Nephron progenitor cell (in vitro differentiated cells): ENCODE data around the gene JCAD.

Experiments used
- DNase-seq: peaks from one replicate; pipeline ENCODE4 v3.0.0; 2021
- H3K27ac Mint-ChIP-seq: 2 replicates; pipeline ENCODE4 v1.8.0; 2021; ENCODE audit warnings: mild to moderate bottlenecking, moderate library complexity, mixed read lengths
- H3K27me3 Mint-ChIP-seq: 2 replicates; pipeline ENCODE4 v1.8.0; 2021; ENCODE audit warnings: mild to moderate bottlenecking, low read depth, mixed read lengths; ENCODE audit not compliant: poor library complexity
- H3K36me3 Mint-ChIP-seq: 2 replicates; pipeline ENCODE4 v1.8.0; 2021; ENCODE audit warnings: low read depth, mixed read lengths
- H3K4me1 Mint-ChIP-seq: 2 replicates; pipeline ENCODE4 v1.8.0; 2021; ENCODE audit warnings: mixed read lengths
- H3K4me3 Mint-ChIP-seq: 2 replicates; pipeline ENCODE4 v1.8.0; 2021; ENCODE audit warnings: mild to moderate bottlenecking, moderate library complexity, mixed read lengths
- H3K9me3 Mint-ChIP-seq: 2 replicates; pipeline ENCODE4 v1.8.0; 2021; ENCODE audit warnings: mild to moderate bottlenecking, moderate library complexity, mixed read lengths
- TF ChIP-seq, protein P1 (sequence below): fragments of 200-600 bp; sonication (generic); IDR thresholded peaks from 2 replicates; pipeline ENCODE4 v1.5.0; 2021; ENCODE audit warnings: antibody characterized with exemption

Gene JCAD

DNA sequence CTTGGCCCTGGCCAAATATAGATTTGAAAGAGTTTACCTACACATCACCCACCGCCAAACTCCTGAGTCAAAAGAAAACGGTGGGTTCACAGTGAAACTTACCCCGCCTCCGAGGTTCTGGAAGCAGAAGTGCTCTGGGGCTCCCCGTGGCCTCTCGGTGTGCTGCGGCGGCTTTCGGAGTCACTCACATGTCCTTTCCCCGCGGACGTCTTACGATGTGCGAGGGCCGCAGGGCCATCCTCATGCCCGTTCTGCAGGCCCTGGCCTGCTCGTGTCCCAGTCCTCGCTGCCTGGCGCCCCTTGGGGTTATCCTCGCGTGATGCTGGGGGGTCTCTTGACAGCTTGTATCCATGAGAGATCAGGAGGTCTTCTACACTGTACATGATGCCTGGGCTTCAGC is 12.0 kb downstream of the JCAD start:
- Mint-ChIP-seq H3K4me3 (no peak overlapping the region), H3K36me3 (peaks cover 34% of the 10 kb centered on the region), H3K4me1 (peaks cover 33% of the 10 kb centered on the region), H3K27me3 (peaks cover 8% of the 10 kb centered on the region), H3K27ac (no peak overlapping the region), H3K9me3 (no peaks in the 10 kb centered on the region)
- TF ChIP-seq, protein P1, sequence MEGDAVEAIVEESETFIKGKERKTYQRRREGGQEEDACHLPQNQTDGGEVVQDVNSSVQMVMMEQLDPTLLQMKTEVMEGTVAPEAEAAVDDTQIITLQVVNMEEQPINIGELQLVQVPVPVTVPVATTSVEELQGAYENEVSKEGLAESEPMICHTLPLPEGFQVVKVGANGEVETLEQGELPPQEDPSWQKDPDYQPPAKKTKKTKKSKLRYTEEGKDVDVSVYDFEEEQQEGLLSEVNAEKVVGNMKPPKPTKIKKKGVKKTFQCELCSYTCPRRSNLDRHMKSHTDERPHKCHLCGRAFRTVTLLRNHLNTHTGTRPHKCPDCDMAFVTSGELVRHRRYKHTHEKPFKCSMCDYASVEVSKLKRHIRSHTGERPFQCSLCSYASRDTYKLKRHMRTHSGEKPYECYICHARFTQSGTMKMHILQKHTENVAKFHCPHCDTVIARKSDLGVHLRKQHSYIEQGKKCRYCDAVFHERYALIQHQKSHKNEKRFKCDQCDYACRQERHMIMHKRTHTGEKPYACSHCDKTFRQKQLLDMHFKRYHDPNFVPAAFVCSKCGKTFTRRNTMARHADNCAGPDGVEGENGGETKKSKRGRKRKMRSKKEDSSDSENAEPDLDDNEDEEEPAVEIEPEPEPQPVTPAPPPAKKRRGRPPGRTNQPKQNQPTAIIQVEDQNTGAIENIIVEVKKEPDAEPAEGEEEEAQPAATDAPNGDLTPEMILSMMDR: no peak
- no peak for DNase-seq

DNA sequence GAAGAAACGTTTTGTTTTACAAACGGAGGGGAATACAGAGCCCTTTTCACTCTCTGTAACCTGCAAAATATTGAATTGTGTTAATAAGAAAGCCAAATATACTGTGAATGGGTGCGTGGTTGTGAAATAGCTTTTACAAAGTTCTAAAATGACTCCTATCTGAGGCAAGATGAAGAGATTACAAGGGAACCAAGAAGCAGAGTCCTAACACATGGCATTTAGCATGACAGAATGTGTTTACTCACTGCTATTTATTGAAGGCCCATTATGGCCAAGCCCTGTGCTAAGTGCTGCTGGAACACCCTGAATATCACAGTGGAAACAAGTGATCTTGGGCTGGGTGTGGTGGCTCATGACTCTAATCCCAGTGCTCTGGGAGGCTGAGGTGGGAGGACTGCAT is 12.9 kb downstream of the JCAD start:
- Mint-ChIP-seq H3K9me3 (no peaks in the 10 kb centered on the region), H3K4me3 (no peak overlapping the region), H3K4me1 (peaks cover 38% of the 10 kb centered on the region), H3K27me3 (peaks cover 8% of the 10 kb centered on the region), H3K36me3 (peaks cover 34% of the 10 kb centered on the region), H3K27ac (no peak overlapping the region)
- no peak for DNase-seq
- TF ChIP-seq, protein P1: no peak

DNA sequence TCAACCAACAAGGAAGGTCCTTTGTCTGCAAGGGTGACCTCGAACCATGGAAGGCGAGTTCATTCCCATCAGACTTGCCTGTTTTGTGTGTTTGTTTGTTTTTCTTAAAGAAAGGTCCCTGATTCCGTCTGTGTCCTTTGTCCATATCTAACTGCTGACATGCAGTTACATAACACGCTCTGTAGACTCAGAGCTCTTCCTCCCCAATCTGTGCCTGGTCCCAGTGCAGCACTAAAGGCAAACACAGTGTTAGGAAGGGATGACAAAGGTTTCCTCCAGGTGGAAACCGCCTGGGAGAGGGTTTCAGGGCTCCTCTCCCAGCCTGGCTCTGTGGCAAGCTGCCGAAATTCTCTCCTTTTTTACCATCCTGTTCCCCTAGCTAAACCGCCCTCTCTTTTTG is 13.4 kb downstream of the JCAD start:
- TF ChIP-seq, protein P1: no peak
- peaks cover 35% of the 10 kb centered on the region for H3K36me3 Mint-ChIP-seq
- H3K4me1 Mint-ChIP-seq: peaks cover 38% of the 10 kb centered on the region
- peaks cover 8% of the 10 kb centered on the region for H3K27me3 Mint-ChIP-seq
- no peak for DNase-seq
- H3K4me3 Mint-ChIP-seq: no peak overlapping the region
- no peaks in the 10 kb centered on the region for H3K9me3 Mint-ChIP-seq
- H3K27ac Mint-ChIP-seq: no peak overlapping the region

DNA sequence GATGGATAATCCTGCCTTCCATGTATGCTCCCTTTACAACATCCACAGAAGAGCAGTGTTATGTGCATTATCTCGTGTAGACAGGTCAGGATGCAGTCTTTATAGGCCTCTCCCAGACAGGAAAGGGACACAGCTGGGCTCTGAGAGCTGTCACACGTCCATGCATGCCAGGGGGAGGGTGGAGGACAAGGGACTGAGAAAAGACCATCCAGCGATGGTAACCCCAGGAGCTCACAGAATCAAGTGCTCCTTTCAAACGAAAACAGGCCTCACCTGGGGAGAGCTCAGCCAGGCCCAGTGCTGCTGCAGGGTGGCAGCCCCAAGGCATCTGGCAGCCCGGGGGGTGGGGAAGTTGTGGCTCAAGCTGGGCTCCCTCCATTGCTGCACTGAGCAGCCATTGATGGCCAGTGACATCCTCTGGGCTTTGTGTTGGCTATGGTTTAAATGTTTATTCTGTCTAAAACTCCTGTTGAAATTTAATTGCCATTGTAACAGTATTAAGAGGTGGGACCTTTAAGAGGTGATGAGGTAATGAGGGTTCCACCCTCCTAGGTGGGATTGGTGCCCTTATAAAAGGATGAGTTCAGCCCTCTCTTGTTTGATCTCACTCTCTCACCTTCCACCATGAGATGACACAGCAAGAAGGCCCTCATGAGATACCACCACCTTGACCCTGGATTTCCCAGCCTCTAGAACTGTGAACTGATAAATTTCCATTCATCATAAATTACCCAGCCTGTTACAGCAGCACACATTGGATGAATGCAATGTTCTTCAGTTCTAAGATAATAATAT is 15.7 kb downstream of the JCAD start:
- no peaks in the 10 kb centered on the region for H3K9me3 Mint-ChIP-seq
- DNase-seq: no peak

DNA sequence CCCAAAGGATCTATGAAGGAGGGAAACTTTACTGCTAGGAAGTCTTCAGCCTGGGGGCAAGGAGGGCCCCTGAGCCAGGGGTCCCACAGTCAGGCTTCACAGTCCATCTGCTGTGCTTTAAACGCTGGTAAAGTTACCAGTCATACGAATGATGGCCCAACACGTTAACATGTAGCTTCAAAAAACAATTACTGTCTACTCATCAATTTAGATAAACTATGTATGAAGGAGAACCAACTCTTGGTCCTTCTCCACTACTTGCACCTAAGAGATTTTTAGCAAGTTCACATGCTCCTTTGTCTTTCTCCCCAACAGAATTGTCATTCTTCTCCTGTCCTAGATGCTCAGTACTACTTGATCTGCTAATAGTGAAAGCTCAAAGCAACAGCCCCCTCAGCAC is 16.6 kb downstream of the JCAD start:
- no peaks in the 10 kb centered on the region for H3K9me3 Mint-ChIP-seq
- H3K27me3 Mint-ChIP-seq: peaks cover 5% of the 10 kb centered on the region
- TF ChIP-seq, protein P1: no peak
- DNase-seq: no peak
- H3K4me1 Mint-ChIP-seq: peaks cover 19% of the 10 kb centered on the region
- H3K4me3 Mint-ChIP-seq: no peak overlapping the region
- H3K27ac Mint-ChIP-seq: no peak overlapping the region
- peaks cover 44% of the 10 kb centered on the region for H3K36me3 Mint-ChIP-seq

More for the DNA sequence above, 15.7 kb downstream of the JCAD start:
- Mint-ChIP-seq H3K4me3 (no peak overlapping the region), H3K36me3 (peaks cover 49% of the 10 kb centered on the region), H3K4me1 (peaks cover 19% of the 10 kb centered on the region), H3K27me3 (peaks cover 5% of the 10 kb centered on the region), H3K27ac (no peak overlapping the region)
- TF ChIP-seq, protein P1: no peak
